ENCODE data around the gene GNG7. TPM values are rescaled to one million over a fixed set of nuclear protein-coding genes. Genes with fewer than 3 reads are reported as not detected.
A peak's percentile ranks its signal among the peaks of the same experiment; 100 is the strongest.

GNG7 gene
- total RNA-seq, 1 donor from 2014 or later = 5.1 TPM

DNA sequence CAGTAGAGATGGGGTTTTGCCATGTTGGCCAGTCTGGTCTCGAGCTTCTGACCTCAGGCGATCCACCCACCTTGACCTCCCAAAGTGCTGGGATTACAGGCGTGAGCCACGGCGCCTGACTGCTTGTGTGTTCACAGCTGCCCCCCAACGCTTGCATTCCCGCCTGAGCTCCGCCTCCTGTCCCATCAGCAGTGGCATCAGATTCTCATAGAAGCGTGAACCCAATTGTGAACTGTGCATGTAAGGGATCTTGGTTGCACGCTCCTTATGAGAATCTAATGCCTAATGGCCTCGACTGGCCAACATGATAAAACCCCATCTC, 150.7 kb downstream of the GNG7 start:
- no peaks in the 10 kb centered on the region for H3K36me3 Mint-ChIP-seq (ENCODE audit: unreplicated experiment)
- TF ChIP-seq, protein P1, sequence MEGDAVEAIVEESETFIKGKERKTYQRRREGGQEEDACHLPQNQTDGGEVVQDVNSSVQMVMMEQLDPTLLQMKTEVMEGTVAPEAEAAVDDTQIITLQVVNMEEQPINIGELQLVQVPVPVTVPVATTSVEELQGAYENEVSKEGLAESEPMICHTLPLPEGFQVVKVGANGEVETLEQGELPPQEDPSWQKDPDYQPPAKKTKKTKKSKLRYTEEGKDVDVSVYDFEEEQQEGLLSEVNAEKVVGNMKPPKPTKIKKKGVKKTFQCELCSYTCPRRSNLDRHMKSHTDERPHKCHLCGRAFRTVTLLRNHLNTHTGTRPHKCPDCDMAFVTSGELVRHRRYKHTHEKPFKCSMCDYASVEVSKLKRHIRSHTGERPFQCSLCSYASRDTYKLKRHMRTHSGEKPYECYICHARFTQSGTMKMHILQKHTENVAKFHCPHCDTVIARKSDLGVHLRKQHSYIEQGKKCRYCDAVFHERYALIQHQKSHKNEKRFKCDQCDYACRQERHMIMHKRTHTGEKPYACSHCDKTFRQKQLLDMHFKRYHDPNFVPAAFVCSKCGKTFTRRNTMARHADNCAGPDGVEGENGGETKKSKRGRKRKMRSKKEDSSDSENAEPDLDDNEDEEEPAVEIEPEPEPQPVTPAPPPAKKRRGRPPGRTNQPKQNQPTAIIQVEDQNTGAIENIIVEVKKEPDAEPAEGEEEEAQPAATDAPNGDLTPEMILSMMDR (IDR thresholded peaks at IDR 0.05) = no peak
- no peaks in the 10 kb centered on the region for H3K9me3 Mint-ChIP-seq (ENCODE audit: unreplicated experiment)

DNA sequence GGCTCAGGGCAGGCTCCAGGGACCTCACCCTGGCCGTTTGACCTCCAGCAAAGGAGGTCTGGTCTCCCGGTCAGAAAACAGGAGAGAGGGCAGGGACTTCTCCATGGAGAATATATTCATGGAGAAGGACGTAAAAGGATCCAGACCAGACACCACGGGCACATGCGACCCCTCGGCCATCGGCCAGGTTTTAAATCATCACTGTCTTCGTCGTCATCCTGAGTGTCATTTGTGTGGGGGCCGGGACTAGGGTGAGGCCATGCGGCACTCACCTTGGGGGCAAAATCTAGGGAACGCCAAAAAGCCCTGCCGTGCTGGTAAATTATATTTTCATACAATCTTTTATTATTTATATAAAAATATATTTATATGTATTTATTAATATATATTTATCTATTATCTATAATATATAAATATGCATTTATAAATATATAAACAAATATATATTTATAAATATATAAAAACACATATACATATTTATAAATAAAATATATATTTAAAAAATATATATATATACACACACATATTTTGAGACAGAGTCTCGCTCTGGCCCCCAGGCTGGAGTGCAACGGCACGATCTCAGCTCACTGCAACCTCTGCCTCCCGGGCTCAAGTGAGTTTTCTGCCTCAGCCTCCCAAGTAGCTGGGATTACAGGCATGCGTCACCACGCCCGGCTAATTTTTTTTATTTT, 151.2 kb downstream of the GNG7 start:
- no peak for DNase-seq (ENCODE audit: extremely low spot score, unreplicated experiment)
- TF ChIP-seq, protein P1 (IDR thresholded peaks at IDR 0.05) = no peak
- Mint-ChIP-seq H3K36me3 (ENCODE audit: unreplicated experiment) (no peaks in the 10 kb centered on the region), H3K4me1 (ENCODE audit: unreplicated experiment) (peaks cover 32% of the 10 kb centered on the region), H3K27ac (ENCODE audit: unreplicated experiment) (no peak overlapping the region), H3K9me3 (ENCODE audit: unreplicated experiment) (no peaks in the 10 kb centered on the region), H3K4me3 (ENCODE audit: unreplicated experiment) (no peak overlapping the region), H3K27me3 (ENCODE audit: unreplicated experiment) (no peaks in the 10 kb centered on the region)

More for the DNA sequence above, 150.7 kb downstream of the GNG7 start:
- no peak overlapping the region for H3K4me3 Mint-ChIP-seq (ENCODE audit: unreplicated experiment)
- H3K4me1 Mint-ChIP-seq (ENCODE audit: unreplicated experiment) = peaks cover 30% of the 10 kb centered on the region
- no peak for DNase-seq (ENCODE audit: extremely low spot score, unreplicated experiment)
- H3K27me3 Mint-ChIP-seq (ENCODE audit: unreplicated experiment) = no peaks in the 10 kb centered on the region
- no peak overlapping the region for H3K27ac Mint-ChIP-seq (ENCODE audit: unreplicated experiment)

DNA sequence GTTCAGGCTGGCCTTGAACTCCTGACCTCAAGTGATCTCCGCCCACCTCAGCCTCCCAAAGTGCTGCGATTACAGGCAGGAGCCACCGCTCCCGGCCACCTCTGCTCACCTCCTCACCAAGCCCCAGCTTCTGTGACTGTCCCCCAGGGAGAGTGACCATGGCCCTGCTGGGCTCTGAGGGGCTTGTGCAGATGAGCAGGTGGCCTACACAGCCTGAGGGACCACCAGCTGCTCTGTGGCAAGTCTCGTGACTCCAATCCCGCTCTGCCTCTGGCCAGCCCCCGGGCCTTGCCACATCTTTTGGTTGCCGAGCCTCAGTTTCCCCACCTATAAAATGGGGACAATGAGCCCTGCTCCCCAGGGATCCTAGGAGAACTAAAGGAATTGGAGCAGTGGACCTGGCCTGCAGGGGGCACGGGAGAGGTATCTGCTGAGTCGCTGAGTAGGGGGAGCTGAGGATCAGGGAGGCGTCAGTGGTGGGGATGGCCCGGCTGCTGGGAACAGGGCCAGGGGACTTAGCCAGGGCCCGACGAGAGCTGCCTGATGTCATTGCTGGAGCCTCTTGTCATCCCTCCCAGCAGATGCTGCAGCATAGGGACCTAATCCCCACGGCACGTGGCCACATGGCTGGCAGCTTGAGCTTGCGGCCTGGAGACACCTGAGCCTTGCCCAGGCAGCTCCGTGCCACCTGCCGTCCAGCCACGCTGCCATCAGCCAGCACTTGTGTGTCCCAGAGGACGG, 151.9 kb downstream of the GNG7 start:
- DNase-seq (ENCODE audit: extremely low spot score, unreplicated experiment) = no peak
- Mint-ChIP-seq H3K27me3 (ENCODE audit: unreplicated experiment) (no peaks in the 10 kb centered on the region), H3K27ac (ENCODE audit: unreplicated experiment) (no peak overlapping the region), H3K36me3 (ENCODE audit: unreplicated experiment) (no peaks in the 10 kb centered on the region), H3K9me3 (ENCODE audit: unreplicated experiment) (no peaks in the 10 kb centered on the region), H3K4me3 (ENCODE audit: unreplicated experiment) (no peak overlapping the region), H3K4me1 (ENCODE audit: unreplicated experiment) (peaks cover 37% of the 10 kb centered on the region)
- TF ChIP-seq, protein P1 (IDR thresholded peaks at IDR 0.05) = no peak

DNA sequence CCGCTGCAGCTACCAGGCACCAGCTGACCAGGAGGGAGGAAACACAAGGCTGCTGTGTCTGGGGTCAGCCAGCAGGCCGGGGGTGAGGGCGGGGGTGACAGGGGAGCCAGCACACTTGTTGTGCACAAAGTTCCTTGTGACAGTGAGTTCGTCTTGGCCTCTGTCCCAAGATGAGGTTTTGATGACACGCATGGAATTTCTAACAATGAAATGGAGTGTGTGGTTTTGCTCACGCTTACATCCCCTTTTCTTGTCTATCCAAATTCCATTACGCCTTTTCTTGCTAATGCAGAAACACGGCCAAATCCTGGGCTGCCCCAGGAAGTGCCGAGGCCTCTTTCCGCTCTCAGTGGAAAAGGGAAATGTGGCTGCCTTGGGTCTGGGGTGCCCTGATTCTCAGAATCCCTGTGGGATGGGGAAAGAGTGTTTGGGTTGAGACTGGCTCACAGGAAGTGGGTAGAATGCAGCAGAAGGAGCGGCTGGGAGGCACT, 152.7 kb downstream of the GNG7 start:
- DNase-seq (ENCODE audit: extremely low spot score, unreplicated experiment) = no peak
- Mint-ChIP-seq H3K4me3 (ENCODE audit: unreplicated experiment) (no peak overlapping the region), H3K27me3 (ENCODE audit: unreplicated experiment) (no peaks in the 10 kb centered on the region), H3K9me3 (ENCODE audit: unreplicated experiment) (no peaks in the 10 kb centered on the region), H3K27ac (ENCODE audit: unreplicated experiment) (peak overlapping the region; percentile 73), H3K36me3 (ENCODE audit: unreplicated experiment) (no peaks in the 10 kb centered on the region), H3K4me1 (ENCODE audit: unreplicated experiment) (peaks cover 36% of the 10 kb centered on the region)
- TF ChIP-seq, protein P1 (IDR thresholded peaks at IDR 0.05) = no peak

DNA sequence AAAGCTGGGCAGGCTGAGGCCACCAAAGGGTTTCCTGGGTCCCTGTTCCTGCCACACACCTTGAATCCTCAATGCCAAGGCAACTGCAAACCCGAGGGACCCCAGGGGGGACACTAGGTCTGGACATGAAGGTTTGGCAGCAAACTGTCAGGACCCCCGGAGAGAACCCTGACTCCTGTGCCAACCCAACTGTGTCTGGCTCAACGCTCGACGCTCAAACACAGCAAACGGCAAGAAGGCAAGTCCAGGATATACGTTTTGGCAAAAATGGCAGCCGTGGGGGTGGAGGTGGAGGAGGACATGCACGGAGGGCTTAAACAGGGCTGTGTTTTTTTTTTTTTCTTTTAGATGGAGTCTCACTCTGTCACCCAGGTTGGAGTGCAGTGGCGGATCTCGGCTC, 153.5 kb downstream of the GNG7 start:
- Mint-ChIP-seq H3K9me3 (ENCODE audit: unreplicated experiment) (no peaks in the 10 kb centered on the region), H3K4me3 (ENCODE audit: unreplicated experiment) (no peak overlapping the region), H3K36me3 (ENCODE audit: unreplicated experiment) (no peaks in the 10 kb centered on the region), H3K4me1 (ENCODE audit: unreplicated experiment) (peaks cover 43% of the 10 kb centered on the region), H3K27ac (ENCODE audit: unreplicated experiment) (no peak overlapping the region), H3K27me3 (ENCODE audit: unreplicated experiment) (no peaks in the 10 kb centered on the region)
- no peak for DNase-seq (ENCODE audit: extremely low spot score, unreplicated experiment)
- TF ChIP-seq, protein P1 (IDR thresholded peaks at IDR 0.05) = no peak
